WTC11 (cell line): ENCODE measurements around the gene ATP5ME. TPM values are rescaled to one million over a fixed set of nuclear protein-coding genes. Genes with fewer than 3 reads are reported as not detected.

Experiments
- ATF2 ChIP-seq: sonication (generic); formaldehyde crosslinking; IDR thresholded peaks from 2 replicates; pipeline ENCODE4 v1.8.1; 2022; ENCODE audit warnings: low read depth, missing genetic modification reagents, borderline replicate concordance
- ATF3 ChIP-seq: sonication (generic); formaldehyde crosslinking; conservative IDR thresholded peaks from 2 replicates; pipeline ENCODE4 v1.8.1; 2022; ENCODE audit warnings: mild to moderate bottlenecking, missing genetic modification reagents
- CDX4 ChIP-seq: fragments of 250-450 bp; sonication (Bioruptor Pico); IDR thresholded peaks from 2 replicates; pipeline ENCODE4 v1.9.0; 2021; ENCODE audit warnings: moderate library complexity, mild to moderate bottlenecking, inconsistent platforms, borderline replicate concordance
- CREB1 ChIP-seq: sonication (generic); formaldehyde crosslinking; IDR thresholded peaks from 2 replicates; pipeline ENCODE4 v1.8.0; 2023; ENCODE audit warnings: mild to moderate bottlenecking, missing genetic modification reagents
- E2F1 ChIP-seq: sonication (generic); formaldehyde crosslinking; IDR thresholded peaks from 2 replicates; pipeline ENCODE4 v1.8.0; 2022; ENCODE audit warnings: mild to moderate bottlenecking, missing genetic modification reagents
- E2F4 ChIP-seq: sonication (generic); formaldehyde crosslinking; IDR thresholded peaks from 2 replicates; pipeline ENCODE4 v1.8.1; 2022; ENCODE audit warnings: low read depth, mild to moderate bottlenecking, moderate library complexity, missing genetic modification reagents, borderline replicate concordance
- ESRRA ChIP-seq: sonication (generic); formaldehyde crosslinking; IDR thresholded peaks from 2 replicates; pipeline ENCODE4 v1.8.1; 2022; ENCODE audit warnings: mild to moderate bottlenecking, missing genetic modification reagents, borderline replicate concordance
- ETV6 ChIP-seq: sonication (generic); formaldehyde crosslinking; IDR thresholded peaks from 2 replicates; pipeline ENCODE4 v1.8.1; 2022; ENCODE audit warnings: mild to moderate bottlenecking, missing genetic modification reagents
- FOXK1 ChIP-seq: sonication (generic); formaldehyde crosslinking; IDR thresholded peaks from 2 replicates; pipeline ENCODE4 v1.8.0; 2022; ENCODE audit warnings: mild to moderate bottlenecking, moderate library complexity, missing genetic modification reagents
- GRHL2 ChIP-seq: fragments of 250-450 bp; sonication (Bioruptor Pico); IDR thresholded peaks from 2 replicates; pipeline ENCODE4 v1.8.0; 2022; ENCODE audit warnings: mild to moderate bottlenecking, moderate library complexity; ENCODE audit not compliant: insufficient replicate concordance, severe bottlenecking
- HMGXB4 ChIP-seq: sonication (generic); formaldehyde crosslinking; IDR thresholded peaks from 2 replicates; pipeline ENCODE4 v1.8.1; 2023; ENCODE audit warnings: mild to moderate bottlenecking, moderate library complexity, missing genetic modification reagents
- IRF1 ChIP-seq: sonication (generic); formaldehyde crosslinking; IDR thresholded peaks from 2 replicates; pipeline ENCODE4 v1.8.0; 2023; ENCODE audit warnings: missing genetic modification reagents
- JUN ChIP-seq: sonication (generic); formaldehyde crosslinking; IDR thresholded peaks from 2 replicates; pipeline ENCODE4 v1.8.0; 2023; ENCODE audit warnings: mild to moderate bottlenecking, missing genetic modification reagents
- KAT7 ChIP-seq: sonication (generic); formaldehyde crosslinking; IDR thresholded peaks from 2 replicates; pipeline ENCODE4 v1.8.1; 2023; ENCODE audit warnings: missing genetic modification reagents, mild to moderate bottlenecking, borderline replicate concordance
- MXD4 ChIP-seq: fragments of 250-450 bp; sonication (Bioruptor Pico); IDR thresholded peaks from 2 replicates; pipeline ENCODE4 v1.8.0; 2021; ENCODE audit warnings: mild to moderate bottlenecking, moderate library complexity, borderline replicate concordance
- NFE2L1 ChIP-seq: sonication (generic); formaldehyde crosslinking; IDR thresholded peaks from 2 replicates; pipeline ENCODE4 v1.8.1; 2023; ENCODE audit warnings: missing genetic modification reagents
- NFYB ChIP-seq: sonication (generic); formaldehyde crosslinking; conservative IDR thresholded peaks from 2 replicates; pipeline ENCODE4 v1.8.0; 2022; ENCODE audit warnings: low read depth, missing genetic modification reagents
- NR1H2 ChIP-seq: sonication (generic); formaldehyde crosslinking; IDR thresholded peaks from 2 replicates; pipeline ENCODE4 v1.9.0; 2021; ENCODE audit warnings: mild to moderate bottlenecking, moderate library complexity, missing genetic modification reagents
- SMAD3 ChIP-seq: sonication (generic); formaldehyde crosslinking; IDR thresholded peaks from 2 replicates; pipeline ENCODE4 v1.8.0; 2022; ENCODE audit warnings: missing genetic modification reagents, mild to moderate bottlenecking, borderline replicate concordance
- ZBTB21 ChIP-seq: sonication (generic); formaldehyde crosslinking; IDR thresholded peaks from 2 replicates; pipeline ENCODE4 v1.8.1; 2023; ENCODE audit warnings: mild to moderate bottlenecking, missing genetic modification reagents, borderline replicate concordance
- ZMAT4 ChIP-seq: fragments of 250-450 bp; sonication (Bioruptor Pico); IDR thresholded peaks from 2 replicates; pipeline ENCODE4 v1.9.0; 2021; ENCODE audit warnings: mild to moderate bottlenecking
- ZNF121 ChIP-seq: sonication (generic); formaldehyde crosslinking; IDR thresholded peaks from 2 replicates; pipeline ENCODE4 v1.8.0; 2023; ENCODE audit warnings: missing genetic modification reagents
- ZNF232 ChIP-seq: sonication (generic); formaldehyde crosslinking; IDR thresholded peaks from 2 replicates; pipeline ENCODE4 v1.8.0; 2022; ENCODE audit warnings: mild to moderate bottlenecking, missing genetic modification reagents
- ZNF281 ChIP-seq: sonication (generic); formaldehyde crosslinking; IDR thresholded peaks from 2 replicates; pipeline ENCODE4 v1.8.0; 2023; ENCODE audit warnings: mild to moderate bottlenecking, missing genetic modification reagents
- ZNF425 ChIP-seq: fragments of 250-450 bp; sonication (Bioruptor Pico); conservative IDR thresholded peaks from 2 replicates; pipeline ENCODE4 v1.9.0; 2021; ENCODE audit warnings: mild to moderate bottlenecking
- total RNA-seq: library from RNA; stranded (reverse); gene quantifications from 3 replicates; pipeline ENCODE4 v1.2.3, GENCODE V29; 2021

ATP5ME gene
- total RNA-seq, 1 experiment from 2014 or later = 468 TPM

- TF ChIP-seq ATF2 (CRISPR knock-in tag) = no peak
- TF ChIP-seq SMAD3 (CRISPR knock-in tag) = no peak
- no peak for TF ChIP-seq ZNF281 (CRISPR knock-in tag)
- no peak for TF ChIP-seq JUN (CRISPR knock-in tag)
- TF ChIP-seq ZNF232 (CRISPR knock-in tag) = no peak
- peak; percentile 12; the same call in 1 of the 2 replicates for TF ChIP-seq ESRRA (CRISPR knock-in tag)
- TF ChIP-seq NR1H2 = no peak
- TF ChIP-seq GRHL2 (CRISPR knock-in tag) = no peak
- no peak for TF ChIP-seq ZBTB21 (CRISPR knock-in tag)
- no peak for TF ChIP-seq NFE2L1
- no peak for TF ChIP-seq ZMAT4 (CRISPR knock-in tag)
- TF ChIP-seq IRF1 (CRISPR knock-in tag) = no peak
- peak; percentile 50; the same call in 1 of the 2 replicates for TF ChIP-seq FOXK1
- TF ChIP-seq ZNF121 (CRISPR knock-in tag) = no peak
- TF ChIP-seq KAT7 = no peak
- TF ChIP-seq HMGXB4 (CRISPR knock-in tag) = 0 out of 2 replicates have a peak, but pooled peaks have one; percentile 26
- TF ChIP-seq E2F4 (CRISPR knock-in tag) = no peak
- no peak for TF ChIP-seq CDX4
- no peak for TF ChIP-seq ATF3 (CRISPR knock-in tag)
- no peak for TF ChIP-seq CREB1 (CRISPR knock-in tag)
- no peak for TF ChIP-seq NFYB (CRISPR knock-in tag)
- no peak for TF ChIP-seq ZNF425 (CRISPR knock-in tag)
- TF ChIP-seq MXD4 (CRISPR knock-in tag) = no peak
- TF ChIP-seq E2F1 = no peak
- TF ChIP-seq ETV6 (CRISPR knock-in tag) = peak; percentile 91
Observed at GRCh38 chr4:688854-689681, 15.0 kb upstream of the ATP5ME start, which contains the start of gene SLC49A3 (continued).
